GM18909 (cell line): ENCODE measurements around the gene NAGLU.

Experiments
- ATAC-seq: cut with Tn5 transposase; IDR thresholded peaks from one replicate; pipeline ENCODE4 v1.9.1; 2021; ENCODE audit warnings: mild to moderate bottlenecking; ENCODE audit not compliant: unreplicated experiment, poor library complexity

The NAGLU gene

DNA sequence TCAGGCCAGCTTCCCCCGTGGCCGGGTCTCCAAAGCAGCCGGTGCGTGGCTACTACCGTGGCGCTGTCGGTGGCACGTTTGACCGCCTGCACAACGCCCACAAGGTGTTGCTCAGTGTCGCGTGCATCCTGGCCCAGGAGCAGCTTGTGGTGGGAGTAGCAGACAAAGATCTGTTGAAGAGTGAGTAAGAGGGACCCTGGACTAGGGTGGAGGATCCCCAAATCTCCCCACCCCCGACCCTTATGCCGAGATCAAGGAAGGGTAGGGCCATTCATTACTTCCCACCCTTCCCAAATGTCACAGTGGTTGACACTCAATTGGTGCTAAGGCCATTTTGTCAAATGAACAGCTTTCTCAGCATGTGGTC, 27.1 kb downstream of the NAGLU start:
- ATAC-seq = no peak

DNA sequence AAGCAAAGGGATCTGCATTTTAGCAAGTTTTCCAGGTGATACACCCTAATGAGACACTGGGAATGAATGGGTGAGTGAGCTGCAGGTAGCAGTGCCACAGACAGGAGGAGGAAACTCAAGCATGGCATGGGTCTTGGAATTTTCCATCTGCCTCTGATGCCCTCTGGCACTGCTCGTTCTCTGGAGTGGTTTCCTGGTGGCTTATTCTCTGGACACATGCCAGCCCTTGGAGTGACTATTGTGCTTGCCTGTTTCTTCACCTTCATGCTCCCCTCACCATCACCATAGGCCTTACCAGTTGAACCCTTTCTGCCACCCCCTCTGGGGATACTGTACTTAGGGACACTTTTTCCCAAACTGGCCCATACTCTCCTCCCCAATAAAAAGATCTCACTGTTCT, 27.5 kb downstream of the NAGLU start:
- no peak for ATAC-seq

DNA sequence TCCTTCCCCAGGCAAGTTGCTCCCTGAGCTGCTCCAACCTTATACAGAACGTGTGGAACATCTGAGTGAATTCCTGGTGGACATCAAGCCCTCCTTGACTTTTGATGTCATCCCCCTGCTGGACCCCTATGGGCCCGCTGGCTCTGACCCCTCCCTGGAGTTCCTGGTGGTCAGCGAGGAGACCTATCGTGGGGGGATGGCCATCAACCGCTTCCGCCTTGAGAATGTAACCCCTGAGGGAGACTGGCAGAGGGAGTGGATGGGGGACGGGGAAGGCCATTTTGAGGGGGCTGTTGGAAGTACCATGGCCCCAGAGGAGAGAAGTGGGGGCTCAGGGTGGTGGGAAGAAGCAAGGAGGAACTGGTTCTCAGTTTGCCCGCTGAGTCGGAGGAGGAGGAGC, 27.9 kb downstream of the NAGLU start:
- no peak for ATAC-seq

DNA sequence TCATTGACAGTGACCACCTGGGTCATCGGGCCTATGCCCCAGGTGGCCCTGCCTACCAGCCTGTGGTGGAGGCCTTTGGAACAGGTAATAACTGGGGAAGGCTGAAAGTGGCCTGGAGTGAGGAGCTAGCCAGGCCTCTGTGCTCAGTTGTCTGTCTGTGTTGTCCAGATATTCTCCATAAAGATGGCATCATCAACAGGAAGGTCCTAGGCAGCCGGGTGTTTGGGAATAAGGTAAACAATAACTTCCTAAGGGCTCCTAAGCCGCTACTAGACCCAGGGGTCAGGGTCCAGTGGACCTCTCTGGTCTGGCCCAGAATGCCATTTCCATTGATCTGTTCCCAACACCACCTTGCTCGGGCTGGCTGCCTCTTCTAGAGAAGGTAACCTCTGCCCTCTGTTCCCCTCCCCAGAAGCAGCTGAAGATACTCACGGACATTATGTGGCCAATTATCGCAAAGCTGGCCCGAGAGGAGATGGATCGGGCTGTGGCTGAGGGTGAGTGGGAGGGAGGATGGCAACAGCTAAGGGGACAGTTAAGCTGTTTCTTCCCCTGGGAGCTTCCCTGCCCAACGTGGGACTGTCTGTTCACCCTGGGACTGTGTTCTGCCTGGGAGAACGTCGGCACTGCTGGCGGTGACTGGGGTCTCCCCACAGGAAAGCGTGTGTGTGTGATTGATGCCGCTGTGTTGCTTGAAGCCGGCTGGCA, 28.9 kb downstream of the NAGLU start:
- ATAC-seq = no peak

DNA sequence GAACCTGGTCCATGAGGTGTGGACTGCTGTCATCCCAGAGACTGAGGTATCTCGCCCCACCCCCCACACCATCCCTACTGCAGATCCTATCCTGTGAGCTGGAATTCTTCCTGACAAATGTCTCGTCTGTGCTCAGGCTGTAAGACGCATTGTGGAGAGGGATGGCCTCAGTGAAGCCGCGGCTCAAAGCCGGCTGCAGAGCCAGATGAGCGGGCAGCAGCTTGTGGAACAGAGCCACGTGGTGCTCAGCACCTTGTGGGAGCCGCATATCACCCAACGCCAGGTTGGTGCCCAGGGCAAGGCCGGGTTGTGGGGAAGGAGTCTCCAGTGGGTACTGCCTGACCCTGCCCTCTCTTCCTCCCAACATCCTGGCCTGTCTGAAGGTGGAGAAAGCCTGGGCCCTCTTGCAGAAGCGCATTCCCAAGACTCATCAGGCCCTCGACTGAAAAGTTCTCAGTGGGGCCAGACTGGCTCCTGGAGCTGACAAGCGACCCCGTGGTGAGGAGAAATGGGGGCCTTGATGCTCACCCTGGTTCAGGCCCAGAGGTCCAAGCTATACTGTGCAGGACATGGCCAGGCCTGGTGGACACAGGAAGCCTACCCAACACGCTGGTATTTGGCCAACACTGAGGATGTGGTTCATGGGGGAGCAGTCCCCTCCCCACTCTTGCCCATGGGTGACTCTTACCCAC, 29.6 kb downstream of the NAGLU start:
- no peak for ATAC-seq

DNA sequence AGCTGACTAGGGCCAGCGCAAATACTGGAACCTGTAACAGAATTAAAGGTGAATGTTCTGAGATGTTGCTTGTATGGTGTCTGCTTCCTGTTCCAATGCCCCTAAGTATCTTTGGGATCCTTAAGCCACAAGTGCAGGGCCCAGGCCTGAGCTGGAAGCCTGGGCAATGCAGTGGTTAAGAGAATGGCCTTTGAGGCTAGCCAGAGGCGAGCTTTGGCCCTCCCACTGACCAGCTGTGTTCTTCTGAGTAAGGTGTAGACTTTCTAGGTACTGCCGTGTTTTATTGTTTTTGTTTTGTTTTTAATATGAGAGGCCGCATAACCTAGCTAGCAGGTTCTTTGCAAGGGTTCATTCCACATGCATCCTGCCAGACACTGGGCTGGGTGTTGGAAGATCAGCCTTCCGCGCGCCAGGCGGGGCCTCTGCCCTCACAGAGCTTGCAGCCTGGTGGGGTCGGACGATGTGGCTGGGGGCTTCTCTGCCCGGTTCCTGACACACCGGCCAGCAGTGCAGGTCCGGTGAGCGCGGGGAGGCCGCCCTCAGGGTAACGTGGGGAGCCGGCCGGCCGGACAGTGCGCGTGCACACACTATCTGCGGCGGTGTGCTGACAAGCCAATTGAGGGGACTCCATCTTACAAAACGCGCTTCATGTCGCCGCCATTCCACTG, 30.3 kb downstream of the NAGLU start:
- ATAC-seq = no peak

DNA sequence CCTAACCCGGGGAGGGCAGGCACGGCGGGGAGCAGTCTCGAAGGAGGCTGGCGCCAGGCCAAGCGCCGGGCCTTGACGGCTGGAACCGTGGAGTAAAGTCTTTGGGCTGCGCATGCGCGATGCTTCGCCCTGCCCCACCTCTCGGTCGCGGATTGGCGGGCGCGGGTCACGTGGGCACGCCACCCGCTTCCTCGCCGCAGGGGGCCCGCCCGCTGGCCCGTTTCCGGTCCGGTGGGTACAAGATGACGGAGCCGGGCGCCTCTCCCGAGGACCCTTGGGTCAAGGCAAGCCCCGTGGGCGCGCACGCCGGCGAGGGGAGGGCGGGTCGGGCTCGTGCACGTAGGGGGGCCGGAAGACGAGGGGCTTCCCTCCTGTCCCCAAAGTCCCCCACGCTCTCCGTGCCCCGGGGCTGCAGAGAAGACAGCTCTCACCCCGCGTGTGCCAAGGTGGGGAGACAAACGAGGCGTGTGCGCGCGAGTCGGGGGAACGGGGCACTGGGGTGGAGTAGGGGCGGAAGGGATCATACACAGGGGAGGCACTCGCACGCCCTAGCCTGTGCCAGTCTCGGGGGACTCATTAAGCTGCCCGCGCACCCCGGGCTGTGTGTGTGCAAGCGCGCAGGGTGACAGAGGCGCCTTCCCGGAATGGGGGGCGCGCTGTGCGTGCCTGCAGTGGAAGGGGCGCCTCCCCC, 31.0 kb downstream of the NAGLU start, which contains the start of gene MLX:
TSS of gene MLX (plus strand) at position 218 of the 691 bp plus-strand sequence. CDS start at position 243, 25 bp downstream.
- ATAC-seq = peak; percentile 66

DNA sequence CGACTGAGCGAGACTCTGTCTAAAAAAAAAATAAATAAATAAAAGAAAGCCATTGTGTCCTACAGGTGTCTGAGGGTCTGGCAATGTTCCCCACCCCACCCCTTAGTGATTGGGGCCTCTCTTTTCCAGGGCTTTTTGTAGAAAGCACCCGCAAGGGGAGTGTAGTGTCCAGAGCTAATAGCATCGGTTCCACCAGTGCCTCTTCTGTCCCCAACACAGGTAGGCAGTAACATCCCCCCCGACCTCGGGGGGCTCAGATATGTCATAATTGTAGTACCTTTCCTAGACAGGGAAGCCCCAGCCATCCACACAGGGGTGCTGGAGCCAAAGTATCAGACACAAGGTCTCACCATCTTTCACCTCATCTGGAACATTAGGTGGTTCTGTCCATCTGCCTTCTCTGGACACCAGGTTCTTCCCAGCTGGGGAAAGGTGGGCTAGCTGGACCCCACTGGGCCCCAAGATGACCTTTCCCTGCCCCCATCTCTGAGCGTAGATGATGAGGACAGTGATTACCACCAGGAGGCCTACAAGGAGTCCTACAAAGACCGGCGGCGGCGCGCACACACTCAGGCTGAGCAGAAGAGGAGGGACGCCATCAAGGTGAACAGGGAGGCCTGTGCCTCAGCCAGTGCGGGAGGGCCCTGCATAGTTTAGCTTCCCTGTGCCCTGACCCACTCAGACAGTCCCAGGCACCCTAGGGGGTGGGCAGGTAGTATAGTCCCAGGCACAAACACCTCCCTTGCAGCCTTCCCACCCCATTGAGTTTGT, 32.5 kb downstream of the NAGLU start:
- no peak for ATAC-seq

DNA sequence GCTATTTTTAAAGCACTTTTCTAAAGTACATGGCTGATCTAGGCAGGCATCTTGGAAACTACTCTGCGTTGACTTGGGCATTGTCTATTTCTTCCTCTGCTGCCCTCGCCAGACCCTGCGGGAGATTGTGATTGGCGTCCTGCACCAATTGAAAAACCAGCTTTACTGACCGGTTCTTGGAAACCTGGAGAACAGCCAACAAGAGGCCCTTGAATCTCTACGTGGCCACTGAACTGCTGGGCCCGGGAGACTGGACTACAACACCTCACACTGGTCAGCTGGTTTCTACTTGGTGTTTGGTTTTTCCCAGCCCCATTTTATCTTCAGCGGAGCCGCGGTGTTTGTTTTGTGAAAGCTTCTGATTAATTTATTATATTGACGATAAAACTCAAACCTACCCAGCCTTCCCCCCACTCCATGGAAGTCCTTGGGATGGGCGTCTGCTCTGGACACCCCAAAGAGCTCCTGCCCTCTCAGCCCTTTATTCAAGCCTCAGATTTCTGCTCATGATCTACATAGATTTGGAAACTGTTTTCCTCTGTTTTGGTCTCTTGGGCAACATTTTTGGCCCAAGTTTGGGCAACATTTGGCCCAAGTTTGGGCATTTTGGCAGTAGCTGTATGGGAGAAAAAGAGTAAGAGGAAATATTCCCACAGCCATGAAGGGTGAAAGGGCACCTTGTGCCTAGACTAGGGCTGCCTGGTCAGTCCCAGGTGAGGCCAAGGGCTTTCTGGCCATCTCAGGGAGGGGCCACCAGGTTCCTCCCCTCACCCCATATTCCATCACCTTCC, 35.6 kb downstream of the NAGLU start:
- ATAC-seq = no peak

DNA sequence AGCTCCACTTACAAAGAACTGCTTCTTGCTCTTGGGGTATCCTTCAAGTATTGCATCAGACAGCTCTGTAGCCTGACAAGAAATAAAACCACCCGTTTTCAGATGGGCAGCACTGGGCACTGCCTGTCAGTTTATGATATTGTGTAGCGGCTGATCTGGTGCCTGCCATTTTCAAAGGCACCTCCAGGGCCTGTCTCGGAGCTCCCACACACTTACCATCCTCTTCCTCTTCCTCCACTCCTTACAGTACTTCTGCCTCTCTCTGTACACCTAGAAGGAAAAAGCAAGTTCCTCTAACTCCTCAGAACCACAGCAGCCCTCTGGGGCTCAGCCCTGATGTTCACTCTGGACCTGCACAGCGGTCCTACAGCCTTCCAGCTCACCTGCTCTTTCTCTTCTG, 37.1 kb downstream of the NAGLU start:
- no peak for ATAC-seq

DNA sequence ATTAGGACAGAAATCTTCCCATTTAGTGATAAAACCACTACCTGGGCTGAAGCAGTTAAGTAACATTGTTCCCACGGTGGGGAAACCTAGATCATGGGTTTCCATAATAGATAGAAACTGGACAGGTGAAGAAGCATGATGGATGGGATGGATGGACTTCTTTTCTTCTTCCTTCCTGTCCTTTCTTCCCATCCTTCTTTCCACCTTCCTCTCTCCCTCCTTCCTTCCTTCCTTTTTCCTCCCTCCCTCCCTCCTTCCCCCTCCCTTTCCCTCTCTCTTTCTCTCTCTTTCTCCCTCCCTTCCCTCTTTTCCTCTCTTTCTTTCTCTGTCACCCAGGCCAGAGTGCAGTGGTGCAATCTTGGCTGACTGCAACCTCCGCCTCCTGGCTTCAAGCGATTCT, 38.4 kb downstream of the NAGLU start:
- ATAC-seq = no peak

DNA sequence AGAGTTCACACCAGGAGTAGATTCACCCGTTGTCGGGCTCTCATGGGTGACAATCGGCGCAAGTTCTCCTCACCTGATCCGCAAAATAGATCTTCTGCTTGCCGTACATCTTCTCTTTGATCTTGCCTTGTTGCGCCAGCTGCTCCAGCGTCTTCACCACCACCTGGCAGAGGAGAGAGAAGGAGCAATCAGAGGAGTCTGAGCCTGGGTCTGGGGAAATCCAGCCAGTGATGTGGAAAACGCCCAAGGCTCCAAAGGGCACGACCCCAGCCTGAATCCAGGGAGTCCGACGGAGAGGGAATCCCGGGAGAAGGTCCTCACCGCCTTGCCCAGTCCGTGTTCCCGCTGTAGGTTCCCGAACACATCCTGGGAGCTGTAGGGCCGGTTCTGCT, 41.1 kb downstream of the NAGLU start:
- no peak for ATAC-seq

DNA sequence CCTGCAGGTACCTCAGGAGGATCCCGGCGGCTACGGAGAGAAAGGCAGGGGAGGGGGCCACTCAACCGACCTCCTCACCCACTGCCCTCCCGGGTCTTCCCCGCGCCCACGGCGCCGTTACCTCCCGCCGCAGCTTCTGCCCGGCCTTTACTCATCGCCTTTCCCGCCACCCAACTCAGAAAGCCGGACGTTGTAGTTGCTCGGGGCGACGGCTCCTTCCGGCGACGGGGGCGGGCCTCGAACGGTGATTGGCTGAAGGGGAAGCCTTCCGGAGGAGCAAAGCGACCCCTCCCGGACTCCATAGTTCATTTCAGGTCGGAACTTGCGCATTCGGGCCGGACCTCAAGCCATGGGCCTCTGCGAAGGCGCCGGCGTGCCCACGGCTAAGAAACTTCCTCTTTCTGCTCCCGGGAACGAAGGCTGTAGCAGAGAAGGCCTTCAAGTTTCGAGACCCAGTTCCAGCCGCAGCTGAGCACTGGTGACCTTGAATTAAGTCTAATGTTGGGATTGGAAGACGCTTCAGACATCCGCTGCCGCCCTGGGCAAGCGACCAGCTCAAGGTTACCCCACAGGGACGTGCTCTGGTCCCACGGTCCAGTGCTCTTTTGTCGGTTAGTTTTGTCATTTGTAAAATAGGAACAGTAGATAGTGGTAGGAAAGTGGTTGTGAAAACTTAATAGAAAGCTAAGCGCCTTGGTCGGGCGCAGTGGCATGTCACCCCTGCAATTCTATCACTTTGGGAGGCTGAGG, 41.7 kb downstream of the NAGLU start, which contains the start of gene PSMC3IP:
TSS of gene PSMC3IP (minus strand) at position 198 of the 750 bp plus-strand sequence. CDS start at position 155, 43 bp downstream.
- ATAC-seq = peak; percentile 64

DNA sequence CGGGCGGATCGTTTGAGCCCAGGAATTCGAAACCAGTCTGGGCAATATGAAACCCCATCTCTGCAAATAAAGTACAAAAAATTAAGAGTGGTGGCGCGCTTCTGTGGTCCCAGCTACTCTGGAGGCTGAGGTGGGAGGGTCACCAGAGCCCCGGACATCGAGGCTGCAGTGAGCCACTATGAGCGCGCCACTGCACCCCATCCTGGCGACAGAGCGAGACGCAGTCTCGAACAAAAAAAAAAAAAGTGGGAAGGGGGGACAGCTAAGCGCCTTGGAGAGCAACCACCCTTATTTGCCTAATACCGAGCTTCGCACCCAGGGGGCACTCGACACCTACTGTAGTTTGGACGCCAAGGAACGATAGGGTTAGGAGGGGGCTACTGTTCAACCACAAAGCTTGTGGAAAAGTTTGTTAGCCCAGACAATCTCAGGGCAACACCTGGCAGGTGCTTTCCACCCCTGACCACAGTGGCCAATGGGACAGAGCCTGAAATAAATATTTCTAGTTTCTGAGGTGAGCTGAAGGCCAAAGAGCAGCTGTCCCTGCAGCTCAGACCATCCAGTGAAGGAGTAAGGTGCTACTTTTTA, 42.3 kb downstream of the NAGLU start:
- peak; percentile 60 for ATAC-seq

DNA sequence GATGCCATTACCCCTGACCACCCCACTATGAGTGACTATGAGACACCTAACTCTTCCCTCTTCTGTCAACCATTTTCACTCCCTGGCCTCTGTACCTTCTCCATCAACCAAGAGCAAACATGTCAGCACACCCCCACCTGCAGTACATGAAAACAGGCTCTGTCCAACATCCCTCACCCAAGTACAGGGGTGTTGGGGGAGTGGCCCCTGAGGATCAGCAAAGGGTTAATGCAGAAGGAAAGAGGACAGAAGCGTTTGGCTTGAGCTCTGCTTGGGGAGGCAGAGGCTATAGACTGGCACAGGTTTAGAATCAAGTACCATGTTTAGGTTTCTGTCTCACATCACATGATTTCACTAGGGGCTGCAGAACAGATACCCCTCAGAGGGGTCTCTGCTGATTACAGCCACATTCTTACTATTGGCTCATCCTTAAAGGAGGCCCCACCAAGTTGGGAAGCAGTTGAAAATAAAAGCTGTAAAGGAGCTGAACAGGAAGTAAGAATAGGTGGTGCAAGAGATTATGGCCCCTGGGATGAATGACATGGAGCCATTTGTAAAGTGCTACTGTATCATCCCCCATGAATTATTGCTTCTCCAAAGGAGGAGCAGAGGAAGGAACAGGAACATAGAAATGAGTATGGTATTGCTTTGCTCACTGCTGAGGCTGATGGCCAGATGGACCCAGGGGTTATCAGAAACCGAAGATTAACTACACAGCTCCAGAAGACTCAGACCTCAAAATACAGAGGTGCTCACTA, 43.9 kb downstream of the NAGLU start:
- no peak for ATAC-seq

DNA sequence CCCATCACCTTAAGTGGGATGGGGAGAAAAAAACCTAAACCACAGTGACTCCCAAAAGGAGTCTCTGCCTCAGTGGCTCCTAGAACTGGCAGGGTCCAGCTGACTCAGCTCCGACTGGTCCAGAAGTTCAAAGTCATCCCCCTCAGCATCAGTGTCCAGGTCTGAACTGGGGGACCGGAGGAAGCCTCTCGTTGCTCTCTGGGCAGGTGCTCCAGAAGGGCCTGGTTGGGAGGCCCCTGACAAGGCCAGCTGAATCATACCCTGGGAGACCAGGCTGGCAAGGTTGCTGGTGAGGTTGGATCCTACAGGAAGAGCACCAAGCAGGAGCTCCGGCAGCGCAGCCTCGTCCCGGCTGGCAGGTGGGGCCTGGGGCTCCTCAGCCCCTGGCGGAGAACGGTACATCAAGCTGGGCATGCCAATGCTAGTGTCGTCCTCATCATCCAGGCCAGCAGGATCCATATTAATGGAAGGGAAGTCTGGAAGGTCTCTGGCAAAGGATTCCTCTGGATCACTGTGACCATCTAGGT, 45.8 kb downstream of the NAGLU start:
- no peak for ATAC-seq

DNA sequence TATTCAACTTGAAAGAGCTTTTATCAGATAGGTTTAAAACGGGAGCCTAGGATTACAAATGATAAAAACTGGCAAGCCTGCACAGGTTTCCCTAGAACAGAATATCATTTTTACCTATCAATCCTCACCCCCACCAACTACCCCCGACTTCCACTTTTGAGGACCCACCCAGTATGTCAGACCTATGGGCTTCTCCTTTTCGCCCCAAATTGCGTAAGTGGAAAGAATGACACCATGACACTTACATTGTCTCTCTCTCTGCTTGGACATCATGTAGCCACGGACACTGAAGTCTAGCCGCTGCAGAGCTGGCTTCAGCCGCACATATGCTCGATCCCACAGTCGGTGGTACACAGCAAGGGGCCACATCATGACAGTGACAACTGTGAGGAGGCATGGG, 48.8 kb downstream of the NAGLU start:
- ATAC-seq = no peak
